Left ventricle myocardium inferior (tissue), 1 donor: ENCODE data around the gene CTSC. TPM values are rescaled to one million over a fixed set of nuclear protein-coding genes. Genes with fewer than 3 reads are reported as not detected.

Experiments
- DNase-seq: peaks from one replicate; pipeline ENCODE4 v3.0.0-alpha.2; 2020
- H3K27ac ChIP-seq: fragments of 200-600 bp; replicated peaks from 2 replicates; pipeline ENCODE4 v1.8.0; 2021
- H3K27me3 ChIP-seq: fragments of 200-600 bp; 2 replicates; pipeline ENCODE4 v1.8.0; 2021; ENCODE audit warnings: low read depth
- H3K36me3 ChIP-seq: fragments of 200-600 bp; 2 replicates; pipeline ENCODE4 v1.8.0; 2021
- H3K4me1 ChIP-seq: fragments of 200-600 bp; 2 replicates; pipeline ENCODE4 v1.8.0; 2021
- H3K4me3 ChIP-seq: fragments of 200-600 bp; 2 replicates; pipeline ENCODE4 v1.8.0; 2021; ENCODE audit warnings: mild to moderate bottlenecking, moderate library complexity
- H3K9me3 ChIP-seq: fragments of 200-600 bp; replicated peaks from 2 replicates; pipeline ENCODE4 v1.8.0; 2021
- intact Hi-C: fragments of 100-400 bp; cut with micrococcal nuclease; formaldehyde crosslinking; loops from one replicate; pipeline ENCODE4 v1.11.0; 2022
- total RNA-seq: library from RNA; stranded (reverse); fragmentation: NEBNext Ultra II Directional; extraction: Animal tissue kit (Norgen Biotek cat#: 25700); gene quantifications from one replicate; pipeline ENCODE4 v1.2.1, GENCODE V29; 2021
- TF ChIP-seq, protein P1 (sequence below): fragments of 200-600 bp; IDR thresholded peaks from 2 replicates; pipeline ENCODE4 v1.8.0; 2021; ENCODE audit warnings: antibody characterized with exemption, mild to moderate bottlenecking, borderline replicate concordance
- donor health status: DM: no; HTN: yes; CAD: no; lungs with severe emphysema.

The CTSC gene
- total RNA-seq, 1 donor from 2014 or later: 20.0 TPM

- no peak for DNase-seq
- Histone ChIP-seq H3K9me3 (no peaks in the 10 kb centered on the region), H3K4me3 (no peak overlapping the region), H3K27me3 (no peaks in the 10 kb centered on the region), H3K4me1 (no peaks in the 10 kb centered on the region), H3K36me3 (no peaks in the 10 kb centered on the region), H3K27ac (no peak overlapping the region)
- TF ChIP-seq, protein P1, sequence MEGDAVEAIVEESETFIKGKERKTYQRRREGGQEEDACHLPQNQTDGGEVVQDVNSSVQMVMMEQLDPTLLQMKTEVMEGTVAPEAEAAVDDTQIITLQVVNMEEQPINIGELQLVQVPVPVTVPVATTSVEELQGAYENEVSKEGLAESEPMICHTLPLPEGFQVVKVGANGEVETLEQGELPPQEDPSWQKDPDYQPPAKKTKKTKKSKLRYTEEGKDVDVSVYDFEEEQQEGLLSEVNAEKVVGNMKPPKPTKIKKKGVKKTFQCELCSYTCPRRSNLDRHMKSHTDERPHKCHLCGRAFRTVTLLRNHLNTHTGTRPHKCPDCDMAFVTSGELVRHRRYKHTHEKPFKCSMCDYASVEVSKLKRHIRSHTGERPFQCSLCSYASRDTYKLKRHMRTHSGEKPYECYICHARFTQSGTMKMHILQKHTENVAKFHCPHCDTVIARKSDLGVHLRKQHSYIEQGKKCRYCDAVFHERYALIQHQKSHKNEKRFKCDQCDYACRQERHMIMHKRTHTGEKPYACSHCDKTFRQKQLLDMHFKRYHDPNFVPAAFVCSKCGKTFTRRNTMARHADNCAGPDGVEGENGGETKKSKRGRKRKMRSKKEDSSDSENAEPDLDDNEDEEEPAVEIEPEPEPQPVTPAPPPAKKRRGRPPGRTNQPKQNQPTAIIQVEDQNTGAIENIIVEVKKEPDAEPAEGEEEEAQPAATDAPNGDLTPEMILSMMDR: no peak
- intact Hi-C loops: no loop called here
Observed at GRCh38 chr11:88353386-88353785, 15.8 kb upstream of the CTSC start.

GRCh38 chr11:88352139-88352538 is 14.6 kb upstream of the CTSC start:
- H3K4me3 ChIP-seq: no peak overlapping the region
- no peak for DNase-seq
- TF ChIP-seq, protein P1: no peak

DNA sequence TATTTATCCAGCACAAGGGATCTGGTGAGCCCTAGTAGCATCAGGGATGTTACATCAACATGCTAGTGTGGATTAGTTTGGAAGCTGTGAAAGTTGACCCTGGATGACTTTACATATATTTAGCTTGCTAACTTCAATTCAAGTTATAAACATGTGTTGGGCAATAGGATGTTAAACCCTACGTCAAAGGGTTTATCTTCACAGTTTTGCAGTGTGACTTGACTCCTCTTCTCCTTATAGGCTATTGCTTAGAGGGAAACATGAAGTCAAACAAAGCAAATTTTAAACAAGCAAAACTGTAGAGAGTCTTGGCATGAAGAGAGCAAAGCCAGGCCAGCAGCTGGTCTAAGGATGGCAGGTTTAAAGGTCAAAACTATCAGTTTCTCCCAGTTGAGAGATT is 11.3 kb upstream of the CTSC start:
- no peaks in the 10 kb centered on the region for H3K4me1 ChIP-seq
- H3K9me3 ChIP-seq: no peaks in the 10 kb centered on the region
- H3K27me3 ChIP-seq: no peaks in the 10 kb centered on the region
- DNase-seq: no peak
- TF ChIP-seq, protein P1: no peak
- H3K27ac ChIP-seq: no peak overlapping the region
- no peaks in the 10 kb centered on the region for H3K36me3 ChIP-seq
- H3K4me3 ChIP-seq: no peak overlapping the region
- intact Hi-C loops: no loop called here

More at GRCh38 chr11:88352139-88352538, 14.6 kb upstream of the CTSC start:
- no peaks in the 10 kb centered on the region for H3K27me3 ChIP-seq
- no peaks in the 10 kb centered on the region for H3K4me1 ChIP-seq
- no peaks in the 10 kb centered on the region for H3K9me3 ChIP-seq
- intact Hi-C loops: no loop called here
- H3K27ac ChIP-seq: no peak overlapping the region
- no peaks in the 10 kb centered on the region for H3K36me3 ChIP-seq

GRCh38 chr11:88345949-88346348 is 8.4 kb upstream of the CTSC start:
- intact Hi-C loops: no loop called here

GRCh38 chr11:88345408-88345807 is 7.9 kb upstream of the CTSC start:
- DNase-seq: no peak
- Histone ChIP-seq H3K27ac (no peak overlapping the region), H3K36me3 (no peaks in the 10 kb centered on the region), H3K4me1 (no peaks in the 10 kb centered on the region), H3K27me3 (no peaks in the 10 kb centered on the region), H3K9me3 (no peaks in the 10 kb centered on the region), H3K4me3 (no peak overlapping the region)
- TF ChIP-seq, protein P1: no peak
- intact Hi-C loops: no loop called here

More at GRCh38 chr11:88345949-88346348, 8.4 kb upstream of the CTSC start:
- no peaks in the 10 kb centered on the region for H3K4me1 ChIP-seq
- H3K9me3 ChIP-seq: no peaks in the 10 kb centered on the region
- no peaks in the 10 kb centered on the region for H3K27me3 ChIP-seq
- no peak overlapping the region for H3K27ac ChIP-seq
- no peaks in the 10 kb centered on the region for H3K36me3 ChIP-seq
- DNase-seq: no peak
- no peak overlapping the region for H3K4me3 ChIP-seq
- TF ChIP-seq, protein P1: no peak

DNA sequence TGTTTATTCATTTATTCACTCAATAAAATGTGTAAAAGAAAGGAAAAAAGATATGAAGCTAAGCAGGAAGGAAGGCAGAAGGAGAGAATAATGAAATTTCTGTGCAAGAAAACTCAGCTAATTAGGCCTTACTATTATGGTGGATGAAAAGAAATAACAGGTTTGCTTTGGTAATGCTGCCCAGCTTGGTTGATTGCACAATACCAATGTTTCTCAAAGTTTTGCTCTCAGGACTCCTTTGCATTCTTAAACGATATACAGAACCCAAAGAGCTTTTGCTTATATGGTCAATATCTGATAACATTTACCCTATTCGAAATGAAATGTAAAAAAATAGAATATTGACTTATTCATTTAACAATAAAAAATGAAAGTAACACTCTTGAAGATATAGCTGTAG is 7.3 kb upstream of the CTSC start:
- Histone ChIP-seq H3K9me3 (no peaks in the 10 kb centered on the region), H3K27me3 (no peaks in the 10 kb centered on the region), H3K36me3 (no peaks in the 10 kb centered on the region), H3K4me1 (no peaks in the 10 kb centered on the region), H3K4me3 (no peak overlapping the region), H3K27ac (no peak overlapping the region)
- no peak for DNase-seq
- intact Hi-C loops: no loop called here
- TF ChIP-seq, protein P1: no peak
